Type B pancreatic cell (in vitro differentiated cells): ENCODE measurements around the gene TRIM66. TPM values are rescaled to one million over a fixed set of nuclear protein-coding genes. Genes with fewer than 3 reads are reported as not detected.

Source experiments
- DNase-seq: peaks from one replicate; pipeline ENCODE4 v3.0.0; 2021; ENCODE audit warnings: mixed read lengths; ENCODE audit not compliant: unreplicated experiment; ENCODE audit errors: extremely low spot score
- H3K27ac Mint-ChIP-seq: 2 replicates; pipeline ENCODE4 v1.8.0; 2021; ENCODE audit warnings: mild to moderate bottlenecking, mixed read lengths
- H3K27me3 Mint-ChIP-seq: 2 replicates; pipeline ENCODE4 v1.8.0; 2021; ENCODE audit warnings: mixed read lengths
- H3K36me3 Mint-ChIP-seq: 2 replicates; pipeline ENCODE4 v1.8.0; 2021; ENCODE audit warnings: mixed read lengths
- H3K4me1 Mint-ChIP-seq: one replicate; pipeline ENCODE4 v1.8.0; 2021; ENCODE audit warnings: mixed read lengths; ENCODE audit not compliant: unreplicated experiment
- H3K4me3 Mint-ChIP-seq: 2 replicates; pipeline ENCODE4 v1.8.0; 2021; ENCODE audit warnings: mild to moderate bottlenecking, mixed read lengths
- H3K9me3 Mint-ChIP-seq: 2 replicates; pipeline ENCODE4 v1.8.0; 2021; ENCODE audit warnings: mixed read lengths
- total RNA-seq: library from RNA; stranded (reverse); gene quantifications from 2 replicates; pipeline ENCODE4 v1.2.1, GENCODE V29; 2021; ENCODE audit warnings: low replicate concordance
- TF ChIP-seq, protein P1 (sequence below): fragments of 200-600 bp; sonication (generic); conservative IDR thresholded peaks from 2 replicates; pipeline ENCODE4 v1.5.0; 2021; ENCODE audit warnings: antibody characterized with exemption, mild to moderate bottlenecking

The TRIM66 gene
- total RNA-seq, 1 donor from 2014 or later: 5.9 TPM

DNA sequence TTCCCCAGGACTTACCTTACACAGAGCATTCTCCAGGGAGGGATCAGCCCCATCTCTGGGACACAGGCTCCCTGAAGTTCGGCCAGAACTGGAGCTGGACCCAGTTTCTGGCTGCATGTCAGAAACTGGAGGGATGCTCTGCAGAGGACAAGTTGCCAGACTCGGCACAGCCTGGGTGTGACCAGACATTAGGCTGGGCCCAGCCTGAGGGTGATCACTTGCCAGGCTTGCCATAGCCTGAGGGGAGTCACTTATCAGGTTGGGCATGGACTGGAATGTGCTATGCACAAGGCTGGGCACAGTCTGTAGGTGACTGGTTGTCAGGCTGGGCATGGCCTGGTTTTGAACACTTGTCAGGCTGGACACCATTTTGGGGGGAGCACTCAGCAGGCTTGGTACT, 57.8 kb downstream of the TRIM66 start:
- H3K36me3 Mint-ChIP-seq: peaks cover 4% of the 10 kb centered on the region

DNA sequence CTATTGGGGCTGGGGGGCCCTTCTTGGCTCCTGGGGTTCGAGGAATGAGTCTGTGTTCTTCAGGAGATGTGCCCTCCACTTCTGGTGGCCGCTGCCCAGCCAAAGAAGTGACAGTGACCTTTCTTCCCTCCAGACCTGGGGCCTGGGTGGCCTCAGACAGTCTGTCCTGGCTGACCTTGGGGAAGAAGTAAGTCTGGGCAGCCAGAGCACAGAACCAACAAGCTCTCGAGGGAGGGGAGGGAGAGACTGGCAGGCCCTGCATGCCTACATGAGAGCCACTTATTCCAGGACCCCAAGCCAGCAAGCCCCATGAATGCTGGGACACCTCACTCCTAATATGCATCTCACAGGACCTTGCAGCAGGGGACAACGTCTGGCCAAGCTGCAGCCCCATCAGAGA, 61.3 kb downstream of the TRIM66 start:
- Mint-ChIP-seq H3K36me3 (peaks cover 4% of the 10 kb centered on the region), H3K27ac (no peak overlapping the region), H3K27me3 (no peaks in the 10 kb centered on the region), H3K4me1 (no peaks in the 10 kb centered on the region), H3K4me3 (no peak overlapping the region), H3K9me3 (no peaks in the 10 kb centered on the region)
- TF ChIP-seq, protein P1, sequence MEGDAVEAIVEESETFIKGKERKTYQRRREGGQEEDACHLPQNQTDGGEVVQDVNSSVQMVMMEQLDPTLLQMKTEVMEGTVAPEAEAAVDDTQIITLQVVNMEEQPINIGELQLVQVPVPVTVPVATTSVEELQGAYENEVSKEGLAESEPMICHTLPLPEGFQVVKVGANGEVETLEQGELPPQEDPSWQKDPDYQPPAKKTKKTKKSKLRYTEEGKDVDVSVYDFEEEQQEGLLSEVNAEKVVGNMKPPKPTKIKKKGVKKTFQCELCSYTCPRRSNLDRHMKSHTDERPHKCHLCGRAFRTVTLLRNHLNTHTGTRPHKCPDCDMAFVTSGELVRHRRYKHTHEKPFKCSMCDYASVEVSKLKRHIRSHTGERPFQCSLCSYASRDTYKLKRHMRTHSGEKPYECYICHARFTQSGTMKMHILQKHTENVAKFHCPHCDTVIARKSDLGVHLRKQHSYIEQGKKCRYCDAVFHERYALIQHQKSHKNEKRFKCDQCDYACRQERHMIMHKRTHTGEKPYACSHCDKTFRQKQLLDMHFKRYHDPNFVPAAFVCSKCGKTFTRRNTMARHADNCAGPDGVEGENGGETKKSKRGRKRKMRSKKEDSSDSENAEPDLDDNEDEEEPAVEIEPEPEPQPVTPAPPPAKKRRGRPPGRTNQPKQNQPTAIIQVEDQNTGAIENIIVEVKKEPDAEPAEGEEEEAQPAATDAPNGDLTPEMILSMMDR: no peak
- no peak for DNase-seq

More for the DNA sequence above, 57.8 kb downstream of the TRIM66 start:
- no peaks in the 10 kb centered on the region for H3K27me3 Mint-ChIP-seq
- TF ChIP-seq, protein P1: no peak
- no peak for DNase-seq
- H3K27ac Mint-ChIP-seq: no peak overlapping the region
- H3K4me1 Mint-ChIP-seq: no peaks in the 10 kb centered on the region
- H3K4me3 Mint-ChIP-seq: no peak overlapping the region
- H3K9me3 Mint-ChIP-seq: no peaks in the 10 kb centered on the region

DNA sequence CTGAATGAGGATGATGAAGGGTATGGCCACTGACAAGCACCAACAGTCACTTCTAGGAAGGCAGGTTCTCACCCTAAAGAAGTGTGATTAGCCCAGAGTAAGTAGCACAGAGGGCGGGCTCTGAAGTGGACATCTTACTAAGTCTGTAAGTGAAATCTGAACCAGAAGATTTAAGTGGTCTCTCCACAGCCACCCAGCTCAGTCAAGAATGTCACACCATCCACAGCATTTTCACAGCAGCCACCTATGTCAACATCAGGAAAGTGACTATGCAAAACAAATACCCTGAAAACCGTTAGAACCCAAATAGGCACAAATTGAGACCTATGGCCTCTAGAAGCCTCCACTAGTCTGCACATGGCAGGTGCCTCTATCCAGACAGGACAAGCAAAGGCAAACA, 65.4 kb downstream of the TRIM66 start:
- Mint-ChIP-seq H3K4me3 (no peak overlapping the region), H3K4me1 (peaks cover 9% of the 10 kb centered on the region), H3K27me3 (no peaks in the 10 kb centered on the region), H3K27ac (no peak overlapping the region), H3K9me3 (no peaks in the 10 kb centered on the region), H3K36me3 (no peaks in the 10 kb centered on the region)
- no peak for DNase-seq
- TF ChIP-seq, protein P1: no peak

DNA sequence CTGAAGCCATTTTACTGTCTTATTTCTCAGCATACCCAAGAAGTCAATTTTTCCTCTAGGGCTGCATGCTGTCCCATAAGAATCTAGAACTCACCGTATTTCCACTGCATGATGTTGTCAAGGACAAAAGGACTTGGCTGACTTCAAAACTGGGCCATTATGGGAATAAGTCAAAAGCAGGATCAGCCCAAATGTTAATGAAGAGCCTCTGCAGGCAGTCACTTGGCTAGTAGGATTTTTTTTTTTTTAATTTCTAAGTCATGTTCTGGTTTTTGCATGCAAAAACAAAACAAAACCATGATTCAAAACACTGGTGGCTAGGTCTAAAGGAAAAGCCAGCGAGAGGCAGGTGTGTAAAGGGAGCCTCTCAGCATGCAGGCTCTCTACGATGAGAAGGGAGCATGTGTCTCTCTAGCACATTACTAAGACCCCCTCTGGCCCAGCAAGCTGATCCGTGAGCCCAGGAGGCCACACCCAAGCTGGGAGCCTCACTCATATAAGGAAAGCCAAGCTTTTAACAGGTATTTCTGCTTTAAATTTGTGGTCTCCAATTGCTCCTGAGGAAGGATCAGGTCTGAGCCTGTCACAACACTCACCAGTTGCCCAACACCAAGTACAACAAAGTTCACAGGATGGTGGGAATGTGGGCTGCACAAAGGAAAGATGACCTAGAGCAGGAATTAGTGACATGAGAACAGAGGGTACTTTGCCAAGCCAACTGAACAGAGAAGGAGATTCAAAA, 67.0 kb downstream of the TRIM66 start:
- Mint-ChIP-seq H3K27ac (no peak overlapping the region), H3K36me3 (no peaks in the 10 kb centered on the region), H3K27me3 (no peaks in the 10 kb centered on the region), H3K4me3 (no peak overlapping the region), H3K9me3 (no peaks in the 10 kb centered on the region), H3K4me1 (peaks cover 15% of the 10 kb centered on the region)
- TF ChIP-seq, protein P1: no peak
- DNase-seq: no peak

DNA sequence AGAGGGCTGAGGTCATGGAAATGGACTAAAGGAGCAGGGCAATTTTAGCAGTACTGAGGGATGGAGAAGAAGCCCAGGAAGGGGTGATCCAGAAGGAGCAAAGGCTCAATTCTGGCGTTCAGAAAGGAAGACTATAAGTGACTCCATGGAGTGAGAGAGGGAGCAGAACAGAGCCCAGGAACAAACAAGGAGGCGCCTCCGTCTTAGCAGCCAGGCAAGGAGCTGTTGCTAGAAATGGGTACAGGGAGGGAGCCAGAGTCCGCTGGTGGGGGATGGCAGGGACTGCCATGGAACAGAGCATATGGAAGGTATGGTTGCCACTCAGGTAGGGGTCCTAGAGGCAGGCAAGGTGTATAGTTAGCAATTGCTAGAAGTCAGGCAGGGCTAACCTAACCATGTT, 68.0 kb downstream of the TRIM66 start:
- Mint-ChIP-seq H3K27ac (no peak overlapping the region), H3K4me3 (no peak overlapping the region), H3K27me3 (no peaks in the 10 kb centered on the region), H3K9me3 (no peaks in the 10 kb centered on the region), H3K36me3 (no peaks in the 10 kb centered on the region), H3K4me1 (peaks cover 20% of the 10 kb centered on the region)
- DNase-seq: no peak
- TF ChIP-seq, protein P1: no peak
